Motor neuron (in vitro differentiated cells): ENCODE measurements around the gene TAOK3. TPM values are rescaled to one million over a fixed set of nuclear protein-coding genes. Genes with fewer than 3 reads are reported as not detected.

Source experiments
- ATAC-seq, 8 experiments: fragments of 200-7000 bp; cut with Tn5 transposase; replicated peaks in 6 of 8; 2 replicates each; pipeline ENCODE4 v1.8.0; 2021; ENCODE audit warnings: mild to moderate bottlenecking in 8 of 8, moderate library complexity in 8 of 8
- H3K27ac ChIP-seq, 2 donors: fragments of 250-450 bp; sonication (Bioruptor Pico); 2 replicates each; pipeline ENCODE4 v1.9.0; 2021; ENCODE audit warnings: antibody characterized with exemption in 2 of 2, mild to moderate bottlenecking in 2 of 2, moderate library complexity in 1 of 2
- H3K4me1 ChIP-seq, 2 donors: fragments of 250-450 bp; sonication (Bioruptor Pico); replicated peaks in 1 of 2; 2 replicates each; pipeline ENCODE4 v1.6.1; 2021; ENCODE audit warnings: antibody characterized with exemption in 2 of 2, mild to moderate bottlenecking in 2 of 2, moderate library complexity in 1 of 2
- H3K4me3 ChIP-seq, 5 donors: fragments of 250-450 bp; sonication (Bioruptor Pico); 2 replicates each; pipeline ENCODE4 v1.9.0; 2021; ENCODE audit warnings: antibody characterized with exemption in 5 of 5, mild to moderate bottlenecking in 5 of 5, moderate library complexity in 4 of 5
- WGBS, 10 experiments: fragments of 450-650 bp; shearing (Covaris generic); methylation state at CpG; one replicate each; pipeline ENCODE4 v1.0.0; 2022; 5-methylcytosine and 5-hydroxymethylcytosine counted together
- in situ Hi-C, 9 experiments: fragments of 400-800 bp; cut with MboI; loops; one replicate each; pipeline ENCODE4 v1.15.0; 2021; ENCODE audit warnings: low sequenced_read_pairs in 9 of 9, low pct_unique_long_range_greater_than_20kb in 2 of 9; ENCODE audit not compliant: unreplicated experiment in 9 of 9
- total RNA-seq, 8 experiments: library from RNA; unstranded; fragments of 300-600 nt; gene quantifications; 2 replicates each; pipeline versions ENCODE4 v1.2.3 to v1.2.4, GENCODE V29; 2022

TAOK3 gene
- total RNA-seq, 8 experiments from 2014 or later = 21.6 to 61.0 (median 40.2) TPM

DNA sequence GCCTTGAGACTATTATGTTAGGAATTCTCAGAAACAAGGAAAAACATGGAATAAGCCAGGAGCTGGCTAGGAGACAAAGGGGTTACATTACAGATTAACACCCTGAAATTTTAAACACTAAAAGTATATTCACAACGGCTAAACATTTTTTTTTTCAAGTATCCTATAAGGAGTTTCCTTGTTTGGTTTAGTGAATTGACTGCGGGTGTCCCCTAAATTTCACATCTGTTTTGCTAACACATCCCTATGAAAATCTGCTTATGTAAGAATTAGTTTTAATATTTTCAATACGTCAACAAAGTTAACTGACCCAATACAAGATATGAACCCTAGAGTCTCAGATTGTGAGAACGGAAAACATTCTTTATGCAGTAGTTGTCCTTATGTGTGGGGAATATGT, 19.0 kb downstream of the TAOK3 start:
- in situ Hi-C loops = loop anchor here in 7 of 9 experiments (10.0 to 25.0 kb wide), 5 partner anchors 139 to 1141 kb away; no protein-coding TSS in a partner anchor
- Histone ChIP-seq H3K27ac (no peak overlapping the region), H3K4me3 (no peak overlapping the region), H3K4me1 (peaks cover 0 to 4% of the 10 kb centered on the region in 2 donors)
- ATAC-seq = no peak
- 68 to 100% (median 100%) methylated on average over 1 to 4 of the region's 4 CpGs; no CpG with 5 or more reads in 1 of the 10 experiments for WGBS, 10 experiments

DNA sequence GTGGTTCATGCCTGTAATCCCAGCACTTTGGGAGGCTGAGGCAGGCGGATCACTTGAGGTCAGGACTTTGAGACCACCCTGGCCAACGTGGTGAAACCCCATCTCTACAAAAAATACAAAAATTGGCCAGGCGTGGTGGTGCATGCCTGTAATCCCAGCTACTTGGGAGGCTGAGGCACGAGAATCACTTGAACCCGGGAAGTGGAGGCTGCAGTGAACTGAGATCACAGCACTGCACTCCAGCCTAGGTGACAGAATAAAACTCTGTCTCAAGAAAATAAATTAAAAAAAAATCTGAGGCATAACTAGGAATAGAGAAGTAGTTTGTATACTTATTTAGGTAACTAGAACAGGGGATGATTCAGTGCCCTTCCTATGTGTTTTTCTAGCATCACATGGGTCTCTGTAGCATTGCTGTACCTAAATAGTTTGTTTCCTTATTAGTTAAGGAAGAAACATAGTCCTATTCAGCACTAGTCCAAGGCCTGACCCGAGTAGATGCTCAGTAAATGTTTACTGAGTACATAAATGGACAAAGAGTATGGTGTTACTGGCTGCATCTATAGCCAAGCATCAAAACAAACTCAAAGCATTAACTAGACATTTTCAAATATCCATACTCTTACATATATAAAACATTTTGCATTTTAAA, 21.7 kb downstream of the TAOK3 start:
- WGBS, 10 experiments = 80 to 100% (median 95%) methylated on average over 1 to 4 of the region's 6 CpGs; no CpG with 5 or more reads in 2 of the 10 experiments
- in situ Hi-C loops = loop anchor here in 7 of 9 experiments (10.0 to 25.0 kb wide), 5 partner anchors 136 to 1139 kb away; no protein-coding TSS in a partner anchor
- no peak for ATAC-seq
- Histone ChIP-seq H3K27ac (no peak overlapping the region), H3K4me3 (no peak overlapping the region), H3K4me1 (no peaks in the 10 kb centered on the region)

DNA sequence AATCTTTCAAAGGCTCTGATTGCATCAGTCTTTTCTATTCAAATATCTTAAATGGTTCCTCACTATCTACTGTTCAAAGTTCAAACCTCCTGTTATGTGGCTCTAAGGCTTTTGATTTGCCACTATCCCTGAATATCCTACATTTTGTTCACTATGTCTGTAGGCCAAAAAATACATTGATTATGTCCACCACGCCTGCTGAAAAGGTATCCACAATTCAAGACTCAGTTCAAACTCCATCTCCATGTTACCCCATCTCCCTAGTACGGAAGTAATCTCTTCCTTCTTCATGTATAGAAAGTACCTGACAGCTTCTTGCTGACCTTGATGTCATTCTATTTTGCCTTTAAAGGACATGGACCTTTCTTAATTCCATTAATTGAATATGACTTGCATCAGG, 24.8 kb downstream of the TAOK3 start:
- in situ Hi-C loops = no loop called here
- Histone ChIP-seq H3K4me1 (no peaks in the 10 kb centered on the region), H3K27ac (no peak overlapping the region), H3K4me3 (no peak overlapping the region)
- ATAC-seq = no peak
- WGBS, 10 experiments = 88 to 100% (median 100%) methylated on average over 1 to 2 of the region's 2 CpGs; no CpG with 5 or more reads in 2 of the 10 experiments

DNA sequence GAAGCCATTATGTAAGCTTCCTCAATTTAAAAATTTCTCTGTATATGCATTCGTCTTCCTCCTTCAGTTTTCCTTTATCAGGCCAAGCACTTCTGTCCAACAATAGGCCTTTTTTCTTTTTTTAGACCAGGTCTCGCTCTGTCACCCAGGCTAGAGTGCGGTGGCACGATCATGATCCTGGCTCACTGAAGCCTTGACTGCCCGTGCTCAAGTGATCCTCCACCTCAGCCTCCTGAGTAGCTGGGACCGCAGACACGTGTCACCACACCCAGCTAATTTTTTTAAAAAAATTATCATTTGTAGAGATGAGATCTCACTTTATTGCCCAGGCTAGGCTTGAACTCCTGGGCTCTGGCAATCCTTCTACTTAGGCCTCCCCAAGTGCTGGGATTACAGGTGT, 25.8 kb downstream of the TAOK3 start:
- in situ Hi-C loops = no loop called here
- ATAC-seq = peak in 1 of 8 experiments; percentile 21
- Histone ChIP-seq H3K4me1 (no peaks in the 10 kb centered on the region), H3K4me3 (no peak overlapping the region), H3K27ac (no peak overlapping the region)
- WGBS, 10 experiments = 60 to 100% (median 83%) methylated on average over 1 to 7 of the region's 7 CpGs

DNA sequence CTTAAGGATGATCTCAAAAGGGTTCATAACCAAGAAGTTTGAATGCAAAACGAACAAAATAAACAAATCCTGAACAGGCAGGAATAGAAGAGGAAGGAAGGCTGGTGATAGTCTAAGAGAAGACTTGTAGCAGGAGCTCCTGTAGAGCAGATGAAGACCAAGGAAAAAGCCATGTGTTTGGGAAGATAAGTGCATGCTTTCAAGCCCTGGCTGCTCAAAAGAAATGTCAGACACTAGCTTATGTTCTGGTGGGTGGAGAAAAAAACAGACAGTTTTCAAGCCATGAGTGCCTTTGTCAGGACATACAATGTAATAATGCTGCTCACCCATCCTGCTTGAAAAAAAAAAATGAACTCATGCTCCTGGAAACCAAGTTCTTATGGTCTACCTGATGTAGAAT, 27.4 kb downstream of the TAOK3 start:
- Histone ChIP-seq H3K4me1 (no peaks in the 10 kb centered on the region), H3K27ac (no peak overlapping the region), H3K4me3 (no peak overlapping the region)
- 38 to 86% (median 63%) methylated on average over 1 of the region's 1 CpG; no CpG with 5 or more reads in 2 of the 10 experiments for WGBS, 10 experiments
- ATAC-seq = no peak
- in situ Hi-C loops = no loop called here

DNA sequence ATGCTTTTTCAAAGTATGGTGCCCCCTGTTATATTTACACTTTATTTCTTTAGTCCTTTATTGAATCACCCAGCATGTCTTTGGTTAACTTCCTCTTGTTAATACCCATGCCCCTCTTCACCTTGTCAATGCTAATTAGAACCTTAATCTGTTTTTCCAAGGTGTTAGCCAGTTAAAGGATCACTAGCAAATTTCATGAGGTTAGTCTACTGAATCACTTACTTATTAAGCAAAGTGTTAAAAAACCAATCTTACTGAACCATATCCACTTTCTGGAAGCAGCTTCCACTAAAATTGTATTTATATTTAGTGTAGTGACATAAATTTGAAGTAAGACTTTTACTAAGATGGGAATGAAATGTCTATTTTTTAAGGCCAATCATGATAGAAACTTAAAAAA, 27.9 kb downstream of the TAOK3 start:
- in situ Hi-C loops = no loop called here
- H3K4me3 ChIP-seq = no peak overlapping the region
- H3K27ac ChIP-seq = no peak overlapping the region
- H3K4me1 ChIP-seq = no peaks in the 10 kb centered on the region
- ATAC-seq = no peak

DNA sequence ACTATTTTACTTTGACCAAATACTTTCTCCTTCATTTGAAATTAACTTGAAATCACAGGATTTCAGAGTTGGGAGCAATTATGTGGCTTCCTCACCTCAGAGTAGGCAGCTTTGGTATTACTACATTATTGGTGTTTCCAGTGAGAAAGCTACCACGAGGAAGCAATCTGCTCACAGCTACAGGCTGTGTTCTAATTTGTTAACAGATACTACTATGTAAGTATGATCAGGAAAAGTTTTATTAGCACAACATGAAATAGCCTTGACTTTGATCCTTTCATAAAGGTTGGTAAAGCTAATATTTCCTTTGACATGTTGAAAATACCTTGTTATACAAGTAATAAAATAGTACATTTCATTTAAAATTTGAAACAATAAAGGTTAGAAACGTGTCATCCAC, 30.6 kb downstream of the TAOK3 start:
- in situ Hi-C loops = no loop called here
- Histone ChIP-seq H3K27ac (no peak overlapping the region), H3K4me3 (no peak overlapping the region), H3K4me1 (no peaks in the 10 kb centered on the region)
- 6 to 80% (median 63%) methylated on average over 1 to 2 of the region's 2 CpGs; no CpG with 5 or more reads in 1 of the 10 experiments for WGBS, 10 experiments
- no peak for ATAC-seq

DNA sequence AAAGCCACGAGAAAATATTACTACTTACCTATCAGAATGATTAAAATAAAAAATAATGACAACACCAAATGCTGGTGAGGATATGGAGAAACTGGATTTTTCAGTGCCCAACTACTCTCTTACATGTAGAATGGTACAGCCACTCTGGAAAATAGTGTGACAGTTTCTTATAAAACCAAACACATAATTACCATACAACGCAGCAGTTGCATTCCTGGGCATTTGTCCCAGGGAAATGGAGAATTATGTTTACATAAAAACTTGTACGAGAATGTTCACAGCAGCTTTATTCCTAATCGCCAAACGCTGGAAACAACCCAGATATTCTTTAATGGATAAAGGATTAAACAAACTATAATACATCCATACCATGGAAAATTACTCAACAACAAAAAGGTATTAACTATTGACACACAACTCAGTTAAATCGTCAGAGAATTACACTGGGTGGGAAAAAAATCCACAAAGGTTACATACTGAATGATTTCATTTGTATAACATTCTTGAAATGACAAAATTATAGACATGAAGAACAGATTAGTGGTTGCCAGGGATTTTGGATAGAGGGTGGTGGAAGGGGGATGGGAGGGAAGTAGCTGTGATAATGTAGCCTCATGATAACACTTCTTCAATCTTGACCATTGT, 35.4 kb downstream of the TAOK3 start:
- Histone ChIP-seq H3K4me1 (no peaks in the 10 kb centered on the region), H3K4me3 (no peak overlapping the region), H3K27ac (no peak overlapping the region)
- in situ Hi-C loops = no loop called here
- ATAC-seq = peak in 3 of 8 experiments; percentile 48 to 80 (median 66)
- 0 to 100% (median 87%) methylated on average over 3 to 6 of the region's 6 CpGs; no CpG with 5 or more reads in 1 of the 10 experiments for WGBS, 10 experiments

DNA sequence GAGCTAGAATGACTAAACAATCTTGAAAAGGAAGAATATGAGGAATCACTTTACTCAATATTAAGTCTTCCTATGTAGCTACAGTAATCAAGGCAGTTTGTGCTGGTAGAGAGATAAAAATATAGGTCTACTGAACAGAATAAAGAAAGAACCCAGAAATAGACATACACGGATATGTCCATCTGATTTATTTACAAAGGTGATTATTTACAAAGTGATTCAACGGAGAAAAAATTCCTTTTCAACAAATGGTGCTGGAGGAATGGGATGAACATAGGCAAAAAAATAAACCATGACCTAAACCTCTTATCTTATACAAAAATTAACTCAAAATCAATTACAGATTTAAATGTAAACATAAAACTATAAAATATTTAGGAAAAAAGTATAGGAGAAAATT, 36.6 kb downstream of the TAOK3 start:
- Histone ChIP-seq H3K4me3 (no peak overlapping the region), H3K4me1 (no peaks in the 10 kb centered on the region), H3K27ac (no peak overlapping the region)
- no peak for ATAC-seq
- in situ Hi-C loops = no loop called here
- 85 to 100% (median 93%) methylated on average over 2 of the region's 2 CpGs for WGBS, 10 experiments

DNA sequence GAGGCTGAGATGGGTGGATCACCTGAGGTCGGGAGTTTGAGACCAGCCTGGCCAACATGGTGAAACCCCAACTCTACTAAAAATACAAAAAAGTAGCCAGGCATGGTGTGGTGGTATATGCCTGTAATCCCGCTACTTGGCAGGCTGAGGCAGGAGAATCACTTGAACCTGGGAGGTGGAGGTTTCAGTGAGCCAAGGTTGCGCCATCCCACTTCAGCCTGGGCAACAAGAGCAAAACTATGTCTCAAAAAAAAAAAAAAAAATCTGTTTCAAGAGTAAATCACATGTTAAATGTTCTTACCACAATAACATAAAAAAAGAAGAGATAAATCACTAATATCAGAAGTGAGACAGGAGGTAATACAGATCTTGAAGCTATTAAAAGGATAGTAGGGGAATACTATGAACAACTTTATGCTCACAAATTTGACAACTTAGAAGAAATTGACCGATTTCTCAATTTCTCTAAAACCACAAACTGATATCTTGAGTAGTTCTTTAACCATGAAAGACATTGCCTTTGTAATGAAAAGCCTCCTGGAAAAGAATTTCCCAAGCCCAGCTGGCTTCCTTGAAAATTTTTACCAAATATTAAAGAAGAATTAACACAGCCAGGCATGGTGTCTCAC, 37.7 kb downstream of the TAOK3 start:
- no peak for ATAC-seq
- in situ Hi-C loops = no loop called here
- WGBS, 10 experiments = 94 to 100% (median 100%) methylated on average over 1 to 4 of the region's 4 CpGs; no CpG with 5 or more reads in 1 of the 10 experiments
- no peak overlapping the region for H3K27ac ChIP-seq
- H3K4me3 ChIP-seq = no peak overlapping the region
- H3K4me1 ChIP-seq = no peaks in the 10 kb centered on the region

DNA sequence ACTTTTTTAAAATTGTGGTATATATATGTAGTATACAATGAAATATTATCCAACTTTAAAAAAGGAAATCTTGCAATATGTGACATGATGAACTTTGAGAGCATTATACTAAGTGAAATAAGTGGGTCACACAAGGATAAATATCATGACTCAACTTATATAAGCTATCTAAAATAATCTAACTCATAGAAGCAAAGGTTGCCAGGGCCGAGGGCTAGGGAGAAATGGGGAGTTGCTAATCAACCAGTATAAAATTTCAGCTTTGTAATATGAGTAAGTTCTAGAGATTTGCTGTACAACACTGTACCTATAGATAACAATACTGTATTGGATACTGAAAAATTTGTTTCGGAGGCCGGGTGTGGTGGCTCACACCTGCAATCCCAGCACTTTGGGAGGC, 38.5 kb downstream of the TAOK3 start:
- ATAC-seq = no peak
- WGBS, 10 experiments = 86 to 100% (median 93%) methylated on average over 1 to 3 of the region's 3 CpGs; no CpG with 5 or more reads in 2 of the 10 experiments
- no peaks in the 10 kb centered on the region for H3K4me1 ChIP-seq
- in situ Hi-C loops = no loop called here
- no peak overlapping the region for H3K27ac ChIP-seq
- H3K4me3 ChIP-seq = no peak overlapping the region

DNA sequence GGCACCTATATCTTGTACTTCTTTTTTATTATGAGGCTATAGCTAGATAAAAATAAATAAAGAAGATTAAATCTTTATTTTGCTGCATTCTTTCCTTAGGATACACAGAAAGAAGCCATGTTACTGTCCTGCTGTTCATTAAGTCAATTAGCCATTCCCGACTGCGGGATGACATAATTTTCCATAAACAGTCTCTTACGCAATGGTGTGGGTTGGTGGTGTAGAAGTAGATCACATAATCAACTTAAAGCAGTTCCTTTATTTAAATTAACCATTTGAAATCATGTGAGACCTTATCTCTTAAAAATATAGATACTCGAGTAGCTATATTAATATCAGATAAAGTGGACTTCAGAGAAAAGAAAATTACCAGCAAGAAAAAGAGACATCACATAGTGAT, 40.2 kb downstream of the TAOK3 start:
- in situ Hi-C loops = no loop called here
- no peak for ATAC-seq
- H3K4me1 ChIP-seq = no peaks in the 10 kb centered on the region
- H3K27ac ChIP-seq = no peak overlapping the region
- WGBS, 10 experiments = 52 to 100% (median 95%) methylated on average over 3 to 4 of the region's 4 CpGs
- no peak overlapping the region for H3K4me3 ChIP-seq

DNA sequence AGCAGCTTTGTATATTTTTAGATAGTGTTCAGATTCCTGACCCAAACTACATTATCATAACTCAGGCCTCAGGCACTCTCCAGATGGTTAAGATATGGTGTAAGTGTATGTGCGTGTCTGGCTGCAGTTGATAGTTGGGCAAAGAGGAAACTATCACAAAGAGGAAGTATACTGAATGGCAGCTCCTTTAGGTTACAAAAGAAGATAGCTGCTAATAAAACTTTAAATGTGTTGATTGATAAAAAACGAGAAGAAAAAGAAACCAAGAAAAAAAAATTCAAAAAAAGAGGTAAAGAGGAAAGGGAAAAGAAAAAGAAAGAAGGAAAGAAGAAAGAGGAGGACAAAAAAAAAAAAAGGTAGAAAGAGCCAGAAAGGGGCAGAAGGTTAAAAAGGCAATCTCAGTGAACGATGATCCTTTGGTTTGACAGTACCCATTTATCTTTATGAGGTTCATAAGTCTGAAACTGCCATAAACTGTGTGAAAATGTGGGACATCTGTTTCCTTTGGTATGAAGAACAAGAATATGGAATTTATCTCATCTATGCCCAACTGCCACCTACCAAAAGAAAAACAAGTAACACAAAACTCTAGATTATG, 42.2 kb downstream of the TAOK3 start:
- Histone ChIP-seq H3K4me3 (no peak overlapping the region), H3K4me1 (no peaks in the 10 kb centered on the region), H3K27ac (no peak overlapping the region)
- in situ Hi-C loops = no loop called here
- ATAC-seq = peak in 3 of 8 experiments; percentile 95 to 98 (median 96)
- 1 to 87% (median 74%) methylated on average over 2 to 3 of the region's 3 CpGs for WGBS, 10 experiments
